K562 (cell line): ENCODE data around the gene SRC. TPM values are rescaled to one million over a fixed set of nuclear protein-coding genes. Genes with fewer than 3 reads are reported as not detected.
A peak's percentile ranks its signal among the peaks of the same experiment; 100 is the strongest.

Source experiments
- ARID3A ChIP-seq: IDR thresholded peaks from 2 replicates; pipeline ENCODE4 v1.6.1; 2012; ENCODE audit warnings: low read depth, low read length, improper control_type of control experiment, borderline replicate concordance
- BRF2 ChIP-seq: IDR thresholded peaks from 3 replicates; pipeline ENCODE4 v1.6.1; 2011; ENCODE audit warnings: borderline replicate concordance, mild to moderate bottlenecking; ENCODE audit not compliant: insufficient read length, insufficient read depth
- CCAR2 ChIP-seq: fragments of 200-400 bp; formaldehyde crosslinking; IDR thresholded peaks from 2 replicates; pipeline ENCODE4 v1.6.1; 2017; ENCODE audit warnings: mild to moderate bottlenecking, low read depth, low read length
- CSDE1 ChIP-seq, 2 experiments: fragments of 450-650 bp; IDR thresholded peaks; 2 replicates each; pipeline ENCODE4 v1.6.1; 2016; ENCODE audit warnings: mild to moderate bottlenecking in 1 of 2
- ETS2 ChIP-seq: IDR thresholded peaks from 2 replicates; pipeline ENCODE4 v1.6.1; 2016; ENCODE audit warnings: borderline replicate concordance, missing genetic modification characterization, mild to moderate bottlenecking, moderate library complexity, missing compliant biosample characterization; ENCODE audit not compliant: poor library complexity, severe bottlenecking
- L3MBTL2 ChIP-seq: fragments of 450-650 bp; IDR thresholded peaks from 2 replicates; pipeline ENCODE4 v1.6.1; 2016; ENCODE audit warnings: mild to moderate bottlenecking, moderate library complexity
- NCOA2 ChIP-seq, 2 experiments: fragments of 450-650 bp; IDR thresholded peaks; 2 replicates each; pipeline ENCODE4 v1.6.1; 2018; ENCODE audit warnings: mild to moderate bottlenecking in 2 of 2, moderate library complexity in 1 of 2; ENCODE audit not compliant: partially characterized antibody in 2 of 2
- NR2C1 ChIP-seq, 2 experiments: fragments of 450-650 bp; IDR thresholded peaks; 2 replicates each; pipeline ENCODE4 v1.6.1; 2017; ENCODE audit warnings: mild to moderate bottlenecking in 2 of 2, antibody characterized with exemption in 1 of 2, inconsistent platforms in 1 of 2, missing compliant biosample characterization in 1 of 2, missing genetic modification characterization in 1 of 2
- NRF1 ChIP-seq, 2 experiments: fragments of 450-650 bp; IDR thresholded peaks in 1 of 2; conservative IDR thresholded peaks in 1 of 2; 2 replicates each; pipeline ENCODE4 v1.6.1; 2014; ENCODE audit warnings: mild to moderate bottlenecking in 2 of 2
- NUFIP1 ChIP-seq: fragments of 450-650 bp; IDR thresholded peaks from 2 replicates; pipeline ENCODE4 v1.6.1; 2018; ENCODE audit not compliant: partially characterized antibody
- PTBP1 ChIP-seq: fragments of 200-400 bp; formaldehyde crosslinking; IDR thresholded peaks from 2 replicates; pipeline ENCODE4 v1.6.1; 2017; ENCODE audit warnings: low read depth, low read length
- SNIP1 ChIP-seq: fragments of 450-650 bp; IDR thresholded peaks from 2 replicates; pipeline ENCODE4 v1.7.1; 2017; ENCODE audit warnings: low read depth, mild to moderate bottlenecking
- TFAM ChIP-seq: fragments of 250-450 bp; sonication (Bioruptor Pico); conservative IDR thresholded peaks from 2 replicates; pipeline ENCODE4 v1.5.0; 2021; ENCODE audit warnings: mild to moderate bottlenecking, moderate library complexity
- ZC3H4 ChIP-seq: sonication (generic); formaldehyde crosslinking; IDR thresholded peaks from 2 replicates; pipeline ENCODE4 v1.9.0; 2021; ENCODE audit warnings: missing genetic modification reagents, borderline replicate concordance
- ZFP30 ChIP-seq: fragments of 250-450 bp; sonication (Bioruptor Pico); IDR thresholded peaks from 2 replicates; pipeline ENCODE4 v1.8.0; 2022; ENCODE audit warnings: moderate library complexity, mild to moderate bottlenecking, inconsistent platforms, borderline replicate concordance
- ZNF384 ChIP-seq: IDR thresholded peaks from 2 replicates; pipeline ENCODE4 v1.6.1; 2012; ENCODE audit warnings: low read depth, low read length, improper control_type of control experiment
- ZNF551 ChIP-seq: fragments of 250-450 bp; sonication (Bioruptor Pico); IDR thresholded peaks from 2 replicates; pipeline ENCODE4 v1.5.0; 2021; ENCODE audit warnings: mild to moderate bottlenecking, moderate library complexity
- ZNF75A ChIP-seq: fragments of 450-650 bp; formaldehyde crosslinking; IDR thresholded peaks from 2 replicates; pipeline ENCODE4 v1.4.0; 2020; ENCODE audit warnings: mild to moderate bottlenecking
- polyA plus RNA-seq, 8 experiments: library from polyadenylated mRNA; depleted of rRNA in 4 of 8; stranded (reverse) in 5 of 8; unstranded in 3 of 8; fragments of >200 nt; fragmentation: Nextera tagmentation in 2 of 8; fragmentation: Illumina TruSeq in 1 of 8; extraction: Ambion mirVana in 2 of 8; extraction: Trizol in 1 of 8; gene quantifications; 2 replicates each; pipeline versions ENCODE4 v1.2.1 to v1.2.3, GENCODE V29; 2011 to 2014; ENCODE audit warnings: inconsistent platforms in 1 of 8, missing spikeins in 1 of 8
- total RNA-seq, 7 experiments: library from RNA; depleted of rRNA in 6 of 7; stranded (reverse); fragments of >200 nt in 6 of 7; fragmentation: Illumina TruSeq in 2 of 7; extraction: Trizol in 2 of 7; gene quantifications; 2 replicates each; pipeline versions ENCODE4 v1.2.1 to v1.2.3, GENCODE V29; 2011 to 2021; ENCODE audit warnings: low replicate concordance in 1 of 7
- TF ChIP-seq, protein P1 (sequence below): fragments of 250-450 bp; sonication (Bioruptor Pico); IDR thresholded peaks from 2 replicates; pipeline ENCODE4 v1.5.0; 2021
- TF ChIP-seq, protein P2 (sequence below): sonication (generic); formaldehyde crosslinking; IDR thresholded peaks from 2 replicates; pipeline ENCODE4 v1.8.0; 2023; ENCODE audit warnings: mild to moderate bottlenecking, missing genetic modification reagents
- TF ChIP-seq, protein P3 (sequence below): fragments of 250-450 bp; sonication (Bioruptor Pico); IDR thresholded peaks from 2 replicates; pipeline ENCODE4 v1.8.0; 2021; ENCODE audit warnings: mild to moderate bottlenecking, moderate library complexity

The SRC gene
- total and polyA plus RNA-seq, 9 of the 15 experiments (the other 6 are each of a cell fraction or from before 2014, with no cell fraction given): 0.06 to 8.5 (median 3.1) TPM

DNA sequence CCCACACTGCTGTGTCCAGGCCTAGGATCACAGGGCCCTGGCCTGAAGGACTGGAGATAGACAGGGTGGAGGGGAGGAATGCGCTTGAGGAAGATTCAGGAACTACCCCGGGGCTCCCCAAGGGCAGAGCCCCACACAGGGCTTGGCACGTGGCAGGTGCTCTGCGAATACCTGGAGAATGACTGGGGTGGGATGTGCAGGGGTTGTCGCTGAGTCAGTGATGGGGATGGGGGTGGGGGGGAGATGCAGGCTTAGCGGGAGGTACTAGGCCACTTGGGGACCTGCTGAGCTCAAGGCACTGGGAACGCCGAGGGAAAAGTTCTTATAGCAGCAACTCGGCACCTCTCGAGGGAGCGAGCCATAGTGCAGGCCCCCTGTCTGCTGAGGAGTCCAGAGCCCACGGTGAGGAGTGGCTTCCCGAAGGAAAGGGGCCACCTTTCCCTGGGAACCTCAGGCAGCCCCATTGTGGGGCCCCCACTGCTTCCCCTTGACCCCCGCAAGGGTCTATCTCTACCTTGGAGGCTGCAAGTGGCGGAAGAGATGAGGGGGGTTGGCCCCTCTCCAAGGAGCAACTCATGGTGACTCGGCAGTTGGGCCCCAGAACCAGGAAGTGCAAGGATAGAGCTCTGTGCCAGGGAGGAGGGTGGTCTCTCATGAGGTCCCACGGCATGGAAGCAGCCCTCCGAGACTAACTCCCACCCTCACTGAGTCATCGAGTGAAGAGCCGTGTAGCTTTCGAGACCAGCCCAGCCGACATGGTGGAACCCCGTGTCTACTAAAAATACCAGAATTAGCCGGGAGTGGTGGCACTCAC lies 33.1 kb downstream of the SRC start (continued):
- TF ChIP-seq, protein P1, sequence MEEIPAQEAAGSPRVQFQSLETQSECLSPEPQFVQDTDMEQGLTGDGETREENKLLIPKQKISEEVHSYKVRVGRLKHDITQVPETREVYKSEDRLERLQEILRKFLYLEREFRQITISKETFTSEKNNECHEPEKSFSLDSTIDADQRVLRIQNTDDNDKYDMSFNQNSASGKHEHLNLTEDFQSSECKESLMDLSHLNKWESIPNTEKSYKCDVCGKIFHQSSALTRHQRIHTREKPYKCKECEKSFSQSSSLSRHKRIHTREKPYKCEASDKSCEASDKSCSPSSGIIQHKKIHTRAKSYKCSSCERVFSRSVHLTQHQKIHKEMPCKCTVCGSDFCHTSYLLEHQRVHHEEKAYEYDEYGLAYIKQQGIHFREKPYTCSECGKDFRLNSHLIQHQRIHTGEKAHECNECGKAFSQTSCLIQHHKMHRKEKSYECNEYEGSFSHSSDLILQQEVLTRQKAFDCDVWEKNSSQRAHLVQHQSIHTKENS (CRISPR knock-in tag): no peak
- peak; percentile 87 for TF ChIP-seq L3MBTL2
- no peak for TF ChIP-seq NCOA2 (IDR thresholded peaks at IDR 0.05; ENCODE audit: partially characterized antibody in 2 of 2)
- TF ChIP-seq BRF2: no peak
- TF ChIP-seq TFAM (CRISPR knock-in tag): no peak
- TF ChIP-seq SNIP1: no peak
- TF ChIP-seq ZNF551 (CRISPR knock-in tag): no peak
- TF ChIP-seq, protein P2, sequence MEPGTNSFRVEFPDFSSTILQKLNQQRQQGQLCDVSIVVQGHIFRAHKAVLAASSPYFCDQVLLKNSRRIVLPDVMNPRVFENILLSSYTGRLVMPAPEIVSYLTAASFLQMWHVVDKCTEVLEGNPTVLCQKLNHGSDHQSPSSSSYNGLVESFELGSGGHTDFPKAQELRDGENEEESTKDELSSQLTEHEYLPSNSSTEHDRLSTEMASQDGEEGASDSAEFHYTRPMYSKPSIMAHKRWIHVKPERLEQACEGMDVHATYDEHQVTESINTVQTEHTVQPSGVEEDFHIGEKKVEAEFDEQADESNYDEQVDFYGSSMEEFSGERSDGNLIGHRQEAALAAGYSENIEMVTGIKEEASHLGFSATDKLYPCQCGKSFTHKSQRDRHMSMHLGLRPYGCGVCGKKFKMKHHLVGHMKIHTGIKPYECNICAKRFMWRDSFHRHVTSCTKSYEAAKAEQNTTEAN (CRISPR knock-in tag): no peak
- TF ChIP-seq ZFP30 (CRISPR knock-in tag): no peak
- TF ChIP-seq NUFIP1: no peak
- 0 out of 4 replicates have a peak, but pooled peaks of 1 of the 2 experiments have one; percentile 9 for TF ChIP-seq NRF1 (conservative IDR thresholded peaks at IDR 0.05 in 1 of 2, IDR thresholded peaks at IDR 0.05 in 1 of 2)
- no peak for TF ChIP-seq ETS2
- TF ChIP-seq, protein P3, sequence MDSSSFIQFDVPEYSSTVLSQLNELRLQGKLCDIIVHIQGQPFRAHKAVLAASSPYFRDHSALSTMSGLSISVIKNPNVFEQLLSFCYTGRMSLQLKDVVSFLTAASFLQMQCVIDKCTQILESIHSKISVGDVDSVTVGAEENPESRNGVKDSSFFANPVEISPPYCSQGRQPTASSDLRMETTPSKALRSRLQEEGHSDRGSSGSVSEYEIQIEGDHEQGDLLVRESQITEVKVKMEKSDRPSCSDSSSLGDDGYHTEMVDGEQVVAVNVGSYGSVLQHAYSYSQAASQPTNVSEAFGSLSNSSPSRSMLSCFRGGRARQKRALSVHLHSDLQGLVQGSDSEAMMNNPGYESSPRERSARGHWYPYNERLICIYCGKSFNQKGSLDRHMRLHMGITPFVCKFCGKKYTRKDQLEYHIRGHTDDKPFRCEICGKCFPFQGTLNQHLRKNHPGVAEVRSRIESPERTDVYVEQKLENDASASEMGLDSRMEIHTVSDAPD (CRISPR knock-in tag): 0 out of 2 replicates have a peak, but pooled peaks have one; percentile 29
- no peak for TF ChIP-seq ZNF75A (CRISPR knock-in tag)
- TF ChIP-seq ZNF384: no peak
- no peak for TF ChIP-seq CCAR2
- peak; percentile 47; the same call in 1 of the 2 replicates for TF ChIP-seq NR2C1 (IDR thresholded peaks at IDR 0.05)
- TF ChIP-seq NR2C1 (tag; IDR thresholded peaks at IDR 0.05): peak; percentile 52
- no peak for TF ChIP-seq ZC3H4 (CRISPR knock-in tag)
- TF ChIP-seq PTBP1: no peak
- no peak for TF ChIP-seq ARID3A
- TF ChIP-seq CSDE1 (IDR thresholded peaks at IDR 0.05): no peak
